Measurements from ENCODE around the gene NUMB. TPM values are rescaled to one million over a fixed set of nuclear protein-coding genes. Genes with fewer than 3 reads are reported as not detected.

The NUMB gene
- total and polyA plus RNA-seq, 2 of the 13 experiments (the other 11 are each of a cell fraction or from before 2014, with no cell fraction given), result 20.3 to 71.1 TPM

- TF ChIP-seq HNRNPH1 (optimal IDR thresholded peaks at IDR 0.05; ENCODE audit: low read depth, low read length), result no peak
- no peak for TF ChIP-seq HMGA1 (CRISPR knock-in tag; conservative IDR thresholded peaks at IDR 0.05)
- TF ChIP-seq, protein P1, sequence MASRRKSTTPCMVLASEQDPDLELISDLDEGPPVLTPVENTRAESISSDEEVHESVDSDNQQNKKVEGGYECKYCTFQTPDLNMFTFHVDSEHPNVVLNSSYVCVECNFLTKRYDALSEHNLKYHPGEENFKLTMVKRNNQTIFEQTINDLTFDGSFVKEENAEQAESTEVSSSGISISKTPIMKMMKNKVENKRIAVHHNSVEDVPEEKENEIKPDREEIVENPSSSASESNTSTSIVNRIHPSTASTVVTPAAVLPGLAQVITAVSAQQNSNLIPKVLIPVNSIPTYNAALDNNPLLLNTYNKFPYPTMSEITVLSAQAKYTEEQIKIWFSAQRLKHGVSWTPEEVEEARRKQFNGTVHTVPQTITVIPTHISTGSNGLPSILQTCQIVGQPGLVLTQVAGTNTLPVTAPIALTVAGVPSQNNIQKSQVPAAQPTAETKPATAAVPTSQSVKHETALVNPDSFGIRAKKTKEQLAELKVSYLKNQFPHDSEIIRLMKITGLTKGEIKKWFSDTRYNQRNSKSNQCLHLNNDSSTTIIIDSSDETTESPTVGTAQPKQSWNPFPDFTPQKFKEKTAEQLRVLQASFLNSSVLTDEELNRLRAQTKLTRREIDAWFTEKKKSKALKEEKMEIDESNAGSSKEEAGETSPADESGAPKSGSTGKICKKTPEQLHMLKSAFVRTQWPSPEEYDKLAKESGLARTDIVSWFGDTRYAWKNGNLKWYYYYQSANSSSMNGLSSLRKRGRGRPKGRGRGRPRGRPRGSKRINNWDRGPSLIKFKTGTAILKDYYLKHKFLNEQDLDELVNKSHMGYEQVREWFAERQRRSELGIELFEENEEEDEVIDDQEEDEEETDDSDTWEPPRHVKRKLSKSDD (CRISPR knock-in tag; IDR thresholded peaks at IDR 0.05; ENCODE audit: low read depth), result no peak
Observed at GRCh38 chr14:73492043-73492552, 33.8 kb upstream of the NUMB start (continued).

DNA sequence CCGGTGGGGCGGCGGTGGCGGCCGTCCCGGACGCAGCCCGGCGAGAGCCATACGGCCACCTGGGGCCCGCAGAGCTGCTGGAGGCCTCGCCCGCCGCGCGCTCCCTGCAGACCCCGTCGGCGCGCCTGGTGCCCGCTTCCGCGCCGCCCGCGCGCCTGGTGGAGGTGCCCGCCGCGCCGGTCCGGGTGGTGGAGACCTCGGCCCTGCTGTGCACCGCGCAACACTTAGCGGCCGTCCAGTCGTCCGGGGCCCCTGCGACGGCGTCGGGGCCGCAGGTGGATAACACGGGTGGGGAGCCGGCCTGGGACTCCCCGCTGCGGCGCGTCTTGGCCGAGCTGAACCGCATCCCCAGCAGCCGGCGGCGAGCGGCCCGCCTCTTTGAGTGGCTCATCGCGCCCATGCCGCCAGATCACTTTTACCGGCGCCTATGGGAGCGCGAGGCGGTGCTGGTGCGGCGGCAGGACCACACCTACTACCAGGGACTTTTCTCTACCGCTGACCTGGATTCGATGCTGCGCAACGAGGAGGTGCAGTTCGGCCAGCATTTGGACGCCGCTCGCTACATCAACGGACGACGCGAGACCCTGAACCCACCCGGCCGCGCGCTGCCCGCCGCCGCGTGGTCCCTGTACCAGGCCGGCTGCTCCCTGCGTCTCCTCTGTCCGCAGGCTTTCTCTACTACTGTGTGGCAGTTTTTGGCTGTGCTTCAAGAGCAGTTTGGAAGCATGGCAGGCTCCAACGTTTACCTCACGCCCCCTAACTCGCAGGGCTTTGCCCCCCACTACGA is 33.1 kb upstream of the NUMB start:
- H3K9ac ChIP-seq (ENCODE audit: insufficient read depth, low read depth, low read length), result peak overlapping the region; percentile 85
- FAIRE-seq (no peak), ATAC-seq (peak; percentile 88), DNase-seq (ENCODE audit: low spot score) (peak; percentile 54)
- no peaks in the 10 kb centered on the region for H3K27me3 ChIP-seq (ENCODE audit: control insufficient read depth in 1 of 2, insufficient read depth in 2 of 2, low read length in 2 of 2)
- CTCF ChIA-PET (ENCODE audit: low intra/inter-chr PET ratio, low total read pairs), result no interaction called here
- POLR2A ChIA-PET, result interaction anchor here (1.0 to 2.1 kb wide), 13 partner anchors 11 to 433 kb away, joined by 4 to 21 read pairs (median 5); partner anchors contain the start of genes ACOT1, ACOT2, ACOT6 and PSEN1
- H2AFZ ChIP-seq (ENCODE audit: low read length), result no peak overlapping the region
- peak overlapping the region; percentile 85 for H3K4me2 ChIP-seq (ENCODE audit: low read depth, low read length)
- no TSS peak for BruUV-seq (replicated peaks)
- peak overlapping the region; percentile 85 for H3K27ac ChIP-seq (ENCODE audit: extremely low read length, insufficient read depth, low read length)
- in situ Hi-C loops (cut with HindIII; ENCODE audit: extremely low pct_ligation_motif_present, low pct_unique_long_range_greater_than_20kb), result no loop called here
- peaks cover 23% of the 10 kb centered on the region for H3K79me2 ChIP-seq (ENCODE audit: insufficient read depth, low read length)
- H3K36me3 ChIP-seq (replicated peaks in 1 of 2; ENCODE audit: control insufficient read depth in 1 of 2, insufficient read depth in 2 of 2, low read length in 2 of 2), result no peaks in the 10 kb centered on the region
- H3K4me1 ChIP-seq (ENCODE audit: insufficient read depth, low read length), result peaks cover 39% of the 10 kb centered on the region
- intact Hi-C loops (cut with micrococcal nuclease; ENCODE audit: unreplicated experiment), result loop anchor here (5.0 kb wide), 1 partner anchor 46 kb away; the partner anchor contains the start of gene ACOT1
- no peaks in the 10 kb centered on the region for H4K20me1 ChIP-seq (ENCODE audit: insufficient read depth, low read length)
- WGBS (ENCODE audit: low lambda C conversion rate), result 2% methylated on average over 7 of the region's 94 CpGs
- H3K4me3 ChIP-seq (replicated peaks in 1 of 3; ENCODE audit: insufficient read depth in 1 of 3, low read depth in 2 of 3, low read length in 3 of 3), result peak overlapping the region; percentile 58 to 84 (median 70)
- H3K9me3 ChIP-seq (ENCODE audit: low read length), result no peaks in the 10 kb centered on the region
- TF ChIP-seq ZBTB7B (CRISPR knock-in tag; IDR thresholded peaks at IDR 0.05) (0 out of 2 replicates have a peak, but pooled peaks have one; percentile 22), CHD2 (IDR thresholded peaks at IDR 0.05; ENCODE audit: low read depth, low read length) (no peak), ZNF468 (CRISPR knock-in tag; IDR thresholded peaks at IDR 0.05) (no peak), ZNF256 (CRISPR knock-in tag; conservative IDR thresholded peaks at IDR 0.05) (peak; percentile 45; the same call in 1 of the 2 replicates), ZNF552 (CRISPR knock-in tag; IDR thresholded peaks at IDR 0.05; ENCODE audit: borderline replicate concordance) (peak; percentile 51; the same call in 1 of the 2 replicates), ZNF230 (CRISPR knock-in tag; IDR thresholded peaks at IDR 0.05) (0 out of 2 replicates have a peak, but pooled peaks have one; percentile 1), ZNF598 (CRISPR knock-in tag; IDR thresholded peaks at IDR 0.05; ENCODE audit: borderline replicate concordance) (peak; percentile 39; the same call in 1 of the 2 replicates), MAZ (IDR thresholded peaks at IDR 0.05; ENCODE audit: borderline replicate concordance, low read depth, low read length) (no peak), MAZ (CRISPR knock-in tag; IDR thresholded peaks at IDR 0.05; ENCODE audit: low read depth) (peak; percentile 20; the same call in 1 of the 2 replicates)
- TF ChIP-seq, protein P2, sequence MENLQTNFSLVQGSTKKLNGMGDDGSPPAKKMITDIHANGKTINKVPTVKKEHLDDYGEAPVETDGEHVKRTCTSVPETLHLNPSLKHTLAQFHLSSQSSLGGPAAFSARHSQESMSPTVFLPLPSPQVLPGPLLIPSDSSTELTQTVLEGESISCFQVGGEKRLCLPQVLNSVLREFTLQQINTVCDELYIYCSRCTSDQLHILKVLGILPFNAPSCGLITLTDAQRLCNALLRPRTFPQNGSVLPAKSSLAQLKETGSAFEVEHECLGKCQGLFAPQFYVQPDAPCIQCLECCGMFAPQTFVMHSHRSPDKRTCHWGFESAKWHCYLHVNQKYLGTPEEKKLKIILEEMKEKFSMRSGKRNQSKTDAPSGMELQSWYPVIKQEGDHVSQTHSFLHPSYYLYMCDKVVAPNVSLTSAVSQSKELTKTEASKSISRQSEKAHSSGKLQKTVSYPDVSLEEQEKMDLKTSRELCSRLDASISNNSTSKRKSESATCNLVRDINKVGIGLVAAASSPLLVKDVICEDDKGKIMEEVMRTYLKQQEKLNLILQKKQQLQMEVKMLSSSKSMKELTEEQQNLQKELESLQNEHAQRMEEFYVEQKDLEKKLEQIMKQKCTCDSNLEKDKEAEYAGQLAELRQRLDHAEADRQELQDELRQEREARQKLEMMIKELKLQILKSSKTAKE (CRISPR knock-in tag; IDR thresholded peaks at IDR 0.05; ENCODE audit: borderline replicate concordance), result no peak
- TF ChIP-seq, protein P3, sequence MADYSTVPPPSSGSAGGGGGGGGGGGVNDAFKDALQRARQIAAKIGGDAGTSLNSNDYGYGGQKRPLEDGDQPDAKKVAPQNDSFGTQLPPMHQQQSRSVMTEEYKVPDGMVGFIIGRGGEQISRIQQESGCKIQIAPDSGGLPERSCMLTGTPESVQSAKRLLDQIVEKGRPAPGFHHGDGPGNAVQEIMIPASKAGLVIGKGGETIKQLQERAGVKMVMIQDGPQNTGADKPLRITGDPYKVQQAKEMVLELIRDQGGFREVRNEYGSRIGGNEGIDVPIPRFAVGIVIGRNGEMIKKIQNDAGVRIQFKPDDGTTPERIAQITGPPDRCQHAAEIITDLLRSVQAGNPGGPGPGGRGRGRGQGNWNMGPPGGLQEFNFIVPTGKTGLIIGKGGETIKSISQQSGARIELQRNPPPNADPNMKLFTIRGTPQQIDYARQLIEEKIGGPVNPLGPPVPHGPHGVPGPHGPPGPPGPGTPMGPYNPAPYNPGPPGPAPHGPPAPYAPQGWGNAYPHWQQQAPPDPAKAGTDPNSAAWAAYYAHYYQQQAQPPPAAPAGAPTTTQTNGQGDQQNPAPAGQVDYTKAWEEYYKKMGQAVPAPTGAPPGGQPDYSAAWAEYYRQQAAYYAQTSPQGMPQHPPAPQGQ (CRISPR knock-in tag; IDR thresholded peaks at IDR 0.05; ENCODE audit: borderline replicate concordance), result no peak
